GM18505 (cell line): ENCODE measurements around the gene RWDD4.

Source experiments
- ATAC-seq: cut with Tn5 transposase; IDR thresholded peaks from one replicate; pipeline ENCODE4 v1.9.1; 2021; ENCODE audit not compliant: unreplicated experiment
- POLR2A ChIP-seq: IDR thresholded peaks from 4 replicates; pipeline ENCODE4 v1.6.1; 2011; ENCODE audit warnings: borderline replicate concordance; ENCODE audit not compliant: insufficient read depth, insufficient read length; ENCODE audit errors: extremely low read depth

Gene RWDD4

GRCh38 chr4:183626168-183626567, 32.8 kb downstream of the RWDD4 start:
- ATAC-seq: no peak
- TF ChIP-seq POLR2A: no peak

GRCh38 chr4:183624548-183624947, 34.4 kb downstream of the RWDD4 start:
- no peak for ATAC-seq
- TF ChIP-seq POLR2A: no peak

GRCh38 chr4:183621875-183622274, 37.1 kb downstream of the RWDD4 start:
- ATAC-seq: no peak
- no peak for TF ChIP-seq POLR2A

DNA sequence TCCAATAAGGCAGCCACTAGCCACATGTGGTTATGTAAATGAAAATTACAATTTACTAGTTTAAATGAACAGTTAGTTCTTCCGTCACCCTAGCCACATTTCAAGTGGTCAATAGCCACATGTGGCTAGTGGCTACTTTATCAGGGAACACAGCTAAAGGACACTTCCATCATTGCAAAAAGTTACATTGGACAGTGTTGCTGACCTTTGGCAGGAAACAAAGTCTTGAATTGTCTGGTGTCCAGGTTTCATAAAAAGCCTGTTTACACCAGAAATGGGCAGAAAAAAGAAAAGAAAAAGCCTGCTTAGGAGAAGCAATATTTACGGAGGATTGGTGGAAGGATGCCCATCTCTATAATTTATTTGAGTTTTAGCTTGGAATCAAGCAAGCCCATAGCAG, 38.6 kb downstream of the RWDD4 start:
- TF ChIP-seq POLR2A: no peak
- no peak for ATAC-seq

GRCh38 chr4:183618681-183619080, 40.3 kb downstream of the RWDD4 start:
- no peak for ATAC-seq
- no peak for TF ChIP-seq POLR2A

GRCh38 chr4:183617075-183617474, 41.9 kb downstream of the RWDD4 start:
- no peak for TF ChIP-seq POLR2A

DNA sequence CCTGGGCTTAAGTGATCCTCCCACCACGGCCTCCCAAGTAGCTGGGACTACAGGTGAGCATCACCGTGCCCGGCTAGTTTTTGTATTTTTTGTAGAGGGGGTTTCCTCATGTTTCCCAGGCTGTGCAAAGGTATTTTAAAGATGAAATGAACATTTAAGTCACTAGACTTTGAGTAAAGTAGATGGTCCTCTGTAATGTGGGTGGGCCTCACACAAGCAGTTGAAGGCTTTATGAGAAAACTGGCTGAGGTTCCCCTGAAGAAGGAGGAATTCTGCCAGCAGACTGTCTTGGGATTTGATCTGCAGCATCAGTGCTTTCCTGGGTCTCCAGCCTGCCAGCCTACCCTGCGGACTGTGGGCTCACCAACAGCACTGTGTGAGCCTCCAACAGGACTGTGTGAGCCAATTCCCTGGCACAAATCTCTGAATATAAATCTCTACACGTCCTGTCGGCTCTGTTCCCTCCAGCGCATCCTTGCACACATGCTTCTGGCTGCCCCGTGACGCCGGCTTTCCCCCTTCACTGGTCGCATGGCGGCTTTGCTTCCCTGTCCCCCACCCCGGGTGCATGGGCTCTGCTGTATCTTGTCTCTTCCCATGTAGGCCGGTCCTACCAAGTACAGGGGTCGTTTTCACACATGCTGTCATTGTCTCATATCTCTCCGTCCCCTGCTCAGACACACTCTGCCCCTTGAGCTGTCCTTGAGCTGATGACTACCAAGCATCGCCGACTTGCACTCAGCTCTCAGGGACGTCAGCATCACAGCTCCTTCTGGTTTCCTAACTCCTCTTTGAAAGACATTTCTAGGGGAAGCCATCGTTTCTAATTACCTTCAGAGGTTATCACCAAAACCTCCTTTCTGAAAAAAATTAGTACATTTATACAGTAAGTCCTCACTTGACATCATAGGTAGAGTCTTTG, 46.4 kb downstream of the RWDD4 start:
- ATAC-seq: no peak
- no peak for TF ChIP-seq POLR2A

More at GRCh38 chr4:183617075-183617474, 41.9 kb downstream of the RWDD4 start:
- no peak for ATAC-seq

DNA sequence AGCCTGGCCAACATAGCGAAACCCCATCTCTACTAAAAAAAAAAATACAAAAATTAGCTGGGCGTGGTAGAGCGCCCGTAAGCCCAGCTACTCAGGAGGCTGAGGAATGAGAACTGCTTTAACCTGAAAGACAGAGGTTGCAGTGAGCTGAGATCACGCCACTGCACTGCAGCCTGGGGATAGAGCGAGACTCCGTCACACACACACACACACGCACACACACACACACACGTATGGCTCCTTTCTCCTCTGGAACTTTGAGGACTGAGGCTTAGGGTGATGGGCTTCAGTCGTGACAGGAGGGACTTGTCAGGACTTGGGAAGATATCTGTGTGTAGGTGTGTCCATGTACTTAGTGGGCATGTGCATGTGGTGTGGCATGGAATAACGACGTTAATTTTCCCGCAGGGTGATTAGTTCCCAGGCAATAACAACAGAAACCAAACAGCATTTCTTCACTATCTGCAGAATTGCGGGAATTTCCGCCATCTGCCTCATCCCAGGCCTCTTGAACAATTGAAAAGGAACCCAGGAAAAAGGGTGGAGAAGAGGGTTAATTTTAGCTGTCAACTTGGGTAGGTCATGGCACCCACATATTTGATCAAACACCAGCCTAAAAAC, 47.7 kb downstream of the RWDD4 start:
- ATAC-seq: no peak
- no peak for TF ChIP-seq POLR2A

- no peak for ATAC-seq
- TF ChIP-seq POLR2A: no peak
Measured at GRCh38 chr4:183610613-183611012, 48.4 kb downstream of the RWDD4 start.

GRCh38 chr4:183610033-183610432, 49.0 kb downstream of the RWDD4 start:
- no peak for ATAC-seq
- no peak for TF ChIP-seq POLR2A

DNA sequence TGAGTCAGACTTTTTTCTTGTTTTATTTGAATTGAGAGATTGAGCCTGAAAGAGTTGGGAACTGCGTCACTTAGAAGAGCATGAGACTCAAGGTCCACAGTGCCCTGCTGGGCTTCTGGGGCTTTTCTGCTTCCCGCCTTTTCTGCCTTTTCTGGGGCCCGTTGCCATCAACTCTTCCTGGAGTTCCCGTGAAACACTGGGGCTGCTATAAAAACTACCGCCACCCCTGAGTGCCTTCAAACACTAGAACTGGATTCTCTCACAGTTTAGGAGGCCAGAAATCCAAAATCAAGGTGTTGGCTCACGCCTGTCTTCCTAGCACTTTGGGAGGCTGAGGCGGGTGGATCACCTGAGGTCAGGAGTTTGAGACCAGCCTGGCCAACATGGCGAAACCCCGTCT, 49.8 kb downstream of the RWDD4 start:
- no peak for TF ChIP-seq POLR2A
- ATAC-seq: no peak

DNA sequence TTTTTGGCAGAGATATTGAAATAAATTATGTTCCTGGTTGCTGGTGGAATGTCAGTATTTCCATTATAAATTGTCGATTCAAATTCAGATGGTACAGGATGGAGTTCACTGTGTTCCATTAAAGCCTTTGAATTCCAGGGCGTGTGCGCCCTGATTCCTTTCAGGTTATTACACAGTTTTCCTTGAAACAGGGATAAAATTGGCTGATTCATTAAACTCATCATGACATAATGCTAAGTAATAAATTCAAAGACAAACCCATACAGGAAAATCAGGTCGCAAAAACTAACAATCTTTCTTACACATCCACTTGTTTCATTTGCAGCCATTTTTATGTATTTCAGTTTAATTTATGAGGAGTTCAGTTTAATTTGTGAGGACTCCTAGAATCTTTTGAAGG, 51.1 kb downstream of the RWDD4 start:
- TF ChIP-seq POLR2A: no peak
- no peak for ATAC-seq

DNA sequence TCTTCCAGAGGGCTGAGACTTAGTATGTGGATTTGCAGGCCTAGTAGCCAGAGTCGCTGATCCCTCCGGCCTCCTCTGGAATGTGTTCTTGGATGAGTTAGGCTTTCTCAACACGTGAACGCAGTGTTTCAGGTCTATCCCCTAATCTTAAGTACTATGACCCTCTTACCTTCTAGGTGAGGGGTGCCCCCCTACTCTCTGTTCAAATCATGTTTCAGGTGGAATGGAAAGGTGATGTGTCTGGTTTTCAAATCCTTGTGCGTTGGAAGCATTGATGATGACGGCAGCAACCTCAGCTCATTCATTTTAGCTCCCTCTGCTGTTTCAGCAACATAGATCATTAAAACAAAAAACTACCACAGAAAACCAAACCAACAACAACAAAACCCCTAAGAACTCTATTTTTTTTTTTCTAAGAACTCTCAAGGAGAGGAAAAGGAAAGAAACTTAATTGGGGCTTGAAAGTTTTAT, 56.4 kb downstream of the RWDD4 start:
- TF ChIP-seq POLR2A: no peak
- no peak for ATAC-seq

DNA sequence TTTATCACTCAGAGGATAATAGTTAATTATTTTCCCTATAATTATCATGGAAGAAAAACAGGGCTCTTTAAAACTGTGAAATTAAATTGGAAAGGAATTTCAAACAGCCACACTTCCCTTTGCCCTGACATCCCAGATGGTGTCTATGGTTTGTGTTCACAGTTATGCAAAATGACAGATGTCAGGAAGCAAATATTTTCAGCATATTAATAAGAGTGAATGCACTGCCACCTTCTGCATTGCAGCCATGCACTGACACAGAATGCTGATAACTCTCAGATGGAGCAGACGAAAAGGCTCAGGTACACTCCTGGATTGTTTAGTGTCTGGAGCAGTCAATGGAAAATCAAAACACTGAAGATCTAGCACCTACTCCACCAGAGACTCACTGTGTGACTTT, 57.6 kb downstream of the RWDD4 start:
- ATAC-seq: no peak
- no peak for TF ChIP-seq POLR2A
